Keratinocyte (primary cell): Measurements from ENCODE around the gene GID4. TPM values are rescaled to one million over a fixed set of nuclear protein-coding genes. Genes with fewer than 3 reads are reported as not detected.

Experiments
- DNase-seq: peaks from one replicate; pipeline ENCODE4 v3.0.0-alpha.2; 2011; ENCODE audit warnings: low read depth, missing footprints, low spot score
- FAIRE-seq: peaks from 2 replicates; lab custom pipeline; 2011; peaks lifted over from hg19 to GRCh38; lab: Jason Lieb, UNC
- H2AFZ ChIP-seq: 2 replicates; pipeline ENCODE4 v1.6.0; 2012; ENCODE audit warnings: low read length, control low read depth, inconsistent platforms; ENCODE audit not compliant: control insufficient read depth
- H3K27ac ChIP-seq: 2 replicates; pipeline ENCODE4 v1.5.1; 2011; ENCODE audit warnings: low read length; ENCODE audit not compliant: control insufficient read depth, insufficient read depth
- H3K27me3 ChIP-seq: 3 replicates; pipeline ENCODE4 v1.6.0; 2011; ENCODE audit warnings: low read length; ENCODE audit not compliant: control insufficient read depth, insufficient read depth; ENCODE audit errors: extremely low read depth
- H3K36me3 ChIP-seq, 2 experiments: 2 replicates in 1 of 2; 3 replicates in 1 of 2; pipeline ENCODE4 v1.5.1; 2011; ENCODE audit warnings: low read length in 2 of 2, mild to moderate bottlenecking in 1 of 2; ENCODE audit not compliant: control insufficient read depth in 2 of 2, insufficient read depth in 2 of 2; ENCODE audit errors: extremely low read depth in 1 of 2
- H3K4me1 ChIP-seq: 3 replicates; pipeline ENCODE4 v1.5.1; 2011; ENCODE audit warnings: low read length; ENCODE audit not compliant: control insufficient read depth, insufficient read depth; ENCODE audit errors: extremely low read depth
- H3K4me2 ChIP-seq: 3 replicates; pipeline ENCODE4 v1.6.0; 2011; ENCODE audit warnings: low read depth, low read length; ENCODE audit not compliant: control insufficient read depth, insufficient read depth; ENCODE audit errors: extremely low read depth
- H3K4me3 ChIP-seq, 3 experiments: fragments of 200-600 bp in 1 of 3; sonication (generic) in 1 of 3; 2 replicates in 2 of 3; 3 replicates in 1 of 3; pipeline ENCODE4 v1.5.1; 2011 to 2016; ENCODE audit warnings: low read length in 3 of 3, mild to moderate bottlenecking in 3 of 3, control low read depth in 2 of 3, inconsistent platforms in 1 of 3, low read depth in 1 of 3, mixed read lengths in 1 of 3, mixed run types in 1 of 3, moderate library complexity in 1 of 3; ENCODE audit not compliant: control insufficient read depth in 2 of 3, insufficient read depth in 2 of 3; ENCODE audit errors: extremely low read depth in 1 of 3
- H3K79me2 ChIP-seq: 2 replicates; pipeline ENCODE4 v1.6.0; 2012; ENCODE audit warnings: low read length; ENCODE audit not compliant: control insufficient read depth, insufficient read depth
- H3K9ac ChIP-seq: 3 replicates; pipeline ENCODE4 v1.6.0; 2011; ENCODE audit warnings: low read length; ENCODE audit not compliant: control insufficient read depth, insufficient read depth; ENCODE audit errors: extremely low read depth
- H3K9me1 ChIP-seq: 3 replicates; pipeline ENCODE4 v1.6.0; 2011; ENCODE audit warnings: low read length; ENCODE audit not compliant: control insufficient read depth, insufficient read depth; ENCODE audit errors: extremely low read depth
- H3K9me3 ChIP-seq: 2 replicates; pipeline ENCODE4 v1.5.1; 2012; ENCODE audit warnings: low read depth, low read length; ENCODE audit not compliant: control insufficient read depth
- H4K20me1 ChIP-seq: 3 replicates; pipeline ENCODE4 v1.6.0; 2011; ENCODE audit warnings: low read length; ENCODE audit not compliant: control insufficient read depth, insufficient read depth; ENCODE audit errors: extremely low read depth
- EZH2 ChIP-seq: IDR thresholded peaks from one replicate; pipeline ENCODE4 v1.6.1; 2012; ENCODE audit warnings: inconsistent platforms, mild to moderate bottlenecking, low read length, moderate library complexity
- dilution Hi-C: fragments of 300-500 bp; cut with MboI; formaldehyde crosslinking; loops from one replicate; pipeline ENCODE4 v1.7.0; 2020; ENCODE audit warnings: low sequenced_read_pairs; ENCODE audit not compliant: extremely low pct_ligation_motif_present
- polyA plus RNA-seq, 5 experiments: library from polyadenylated mRNA; depleted of rRNA in 3 of 5; stranded (reverse) in 3 of 5; stranded (forward) in 1 of 5; unstranded in 1 of 5; fragments of >200 nt; gene quantifications; 1 replicate in 1 of 5; 2 replicates in 3 of 5; 3 replicates in 1 of 5; pipeline versions ENCODE4 v1.2.1 to v1.2.3, GENCODE V29; 2011 to 2012; ENCODE audit warnings: missing spikeins in 2 of 5, low read depth in 1 of 5, low replicate concordance in 1 of 5
- TF ChIP-seq, protein P1 (sequence below), 3 experiments: IDR thresholded peaks in 1 of 3; conservative IDR thresholded peaks in 1 of 3; optimal IDR thresholded peaks in 1 of 3; 2 replicates in 2 of 3; 3 replicates in 1 of 3; pipeline versions ENCODE3 to v1.5.1; 2011; ENCODE audit warnings: low read length in 3 of 3, mild to moderate bottlenecking in 3 of 3, moderate library complexity in 2 of 3, control low read depth in 1 of 3, inconsistent platforms in 1 of 3; ENCODE audit not compliant: insufficient read depth in 2 of 3; ENCODE audit errors: extremely low read depth in 1 of 3

Gene GID4
- polyA plus RNA-seq, 1 donor (not counting 4 experiments of a cell fraction or from before 2014, with no cell fraction given): 16.8 TPM

- H3K9me1 ChIP-seq: no peaks in the 10 kb centered on the region
- no peak overlapping the region for H3K4me2 ChIP-seq
- H3K27me3 ChIP-seq: no peaks in the 10 kb centered on the region
- dilution Hi-C loops: no loop called here
- no peak overlapping the region for H3K9ac ChIP-seq
- H3K36me3 ChIP-seq: peaks cover 18 to 24% of the 10 kb centered on the region in 2 experiments
- TF ChIP-seq, protein P1, sequence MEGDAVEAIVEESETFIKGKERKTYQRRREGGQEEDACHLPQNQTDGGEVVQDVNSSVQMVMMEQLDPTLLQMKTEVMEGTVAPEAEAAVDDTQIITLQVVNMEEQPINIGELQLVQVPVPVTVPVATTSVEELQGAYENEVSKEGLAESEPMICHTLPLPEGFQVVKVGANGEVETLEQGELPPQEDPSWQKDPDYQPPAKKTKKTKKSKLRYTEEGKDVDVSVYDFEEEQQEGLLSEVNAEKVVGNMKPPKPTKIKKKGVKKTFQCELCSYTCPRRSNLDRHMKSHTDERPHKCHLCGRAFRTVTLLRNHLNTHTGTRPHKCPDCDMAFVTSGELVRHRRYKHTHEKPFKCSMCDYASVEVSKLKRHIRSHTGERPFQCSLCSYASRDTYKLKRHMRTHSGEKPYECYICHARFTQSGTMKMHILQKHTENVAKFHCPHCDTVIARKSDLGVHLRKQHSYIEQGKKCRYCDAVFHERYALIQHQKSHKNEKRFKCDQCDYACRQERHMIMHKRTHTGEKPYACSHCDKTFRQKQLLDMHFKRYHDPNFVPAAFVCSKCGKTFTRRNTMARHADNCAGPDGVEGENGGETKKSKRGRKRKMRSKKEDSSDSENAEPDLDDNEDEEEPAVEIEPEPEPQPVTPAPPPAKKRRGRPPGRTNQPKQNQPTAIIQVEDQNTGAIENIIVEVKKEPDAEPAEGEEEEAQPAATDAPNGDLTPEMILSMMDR (optimal IDR thresholded peaks at IDR 0.05 in 1 of 3, IDR thresholded peaks at IDR 0.05 in 1 of 3, conservative IDR thresholded peaks at IDR 0.05 in 1 of 3; ENCODE audit: extremely low read depth in 1 of 3, insufficient read depth in 2 of 3, low read length in 3 of 3): no peak
- TF ChIP-seq EZH2: no peak
- no peak overlapping the region for H2AFZ ChIP-seq
- FAIRE-seq (no peak), DNase-seq (no peak)
- H3K27ac ChIP-seq: no peak overlapping the region
- no peak overlapping the region for H3K4me3 ChIP-seq
- no peaks in the 10 kb centered on the region for H4K20me1 ChIP-seq
- H3K9me3 ChIP-seq: no peaks in the 10 kb centered on the region
- peaks cover 23% of the 10 kb centered on the region for H3K4me1 ChIP-seq
- H3K79me2 ChIP-seq: peaks cover 46% of the 10 kb centered on the region
These were observed 5.4 kb downstream of the GID4 start for GRCh38 chr17:18044609-18045008.

DNA sequence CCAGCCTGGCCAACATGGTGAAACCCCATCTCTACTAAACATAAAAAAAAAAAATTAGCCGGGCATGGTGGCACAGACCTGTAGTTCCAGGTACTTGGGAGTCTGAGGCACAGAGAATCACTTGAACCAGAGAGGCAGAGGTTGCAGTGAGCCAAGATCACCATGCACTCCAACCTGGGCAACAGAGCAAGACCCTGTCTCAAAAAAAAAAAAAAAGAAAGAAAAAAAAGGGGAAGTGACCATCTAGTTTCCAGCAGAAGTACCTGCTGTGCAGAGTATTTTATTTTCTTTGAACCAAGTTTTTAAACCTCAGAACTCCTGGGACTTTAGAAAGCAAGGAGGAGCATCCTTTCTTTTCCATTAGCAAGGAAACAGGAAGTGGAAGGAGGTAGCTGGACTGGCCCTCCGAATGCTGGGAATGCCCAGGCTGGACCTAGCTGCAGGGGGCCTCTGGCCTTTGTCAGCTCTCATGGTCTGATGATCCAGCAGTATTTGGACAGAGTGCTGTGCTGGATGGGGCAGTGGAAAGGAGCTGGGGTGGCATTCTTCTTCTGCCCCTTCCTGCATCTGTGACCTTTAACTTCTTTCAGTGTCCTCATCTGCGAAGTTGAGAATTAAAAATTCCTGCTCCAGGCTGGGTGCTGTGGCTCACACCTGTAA lies 6.6 kb downstream of the GID4 start:
- Histone ChIP-seq H3K27ac (no peak overlapping the region), H4K20me1 (no peaks in the 10 kb centered on the region), H3K36me3 (peaks cover 18 to 24% of the 10 kb centered on the region in 2 experiments), H3K27me3 (no peaks in the 10 kb centered on the region), H3K4me1 (peaks cover 15% of the 10 kb centered on the region), H3K9ac (no peak overlapping the region), H3K79me2 (peaks cover 34% of the 10 kb centered on the region), H2AFZ (no peak overlapping the region), H3K9me1 (no peaks in the 10 kb centered on the region), H3K4me3 (no peak overlapping the region), H3K4me2 (no peak overlapping the region), H3K9me3 (no peaks in the 10 kb centered on the region)
- no peak for DNase-seq
- FAIRE-seq: no peak
- TF ChIP-seq, protein P1 (optimal IDR thresholded peaks at IDR 0.05 in 1 of 3, IDR thresholded peaks at IDR 0.05 in 1 of 3, conservative IDR thresholded peaks at IDR 0.05 in 1 of 3; ENCODE audit: extremely low read depth in 1 of 3, insufficient read depth in 2 of 3, low read length in 3 of 3): no peak
- TF ChIP-seq EZH2: no peak
- dilution Hi-C loops: no loop called here
